IMR-90 (cell line): Measurements from ENCODE around the gene IZUMO4. TPM values are rescaled to one million over a fixed set of nuclear protein-coding genes. Genes with fewer than 3 reads are reported as not detected.

Source experiments
- ATAC-seq: fragments of 200-7000 bp; cut with Tn5 transposase; 2 replicates; pipeline ENCODE4 v1.9.1; 2020; ENCODE audit warnings: low read depth, mild to moderate bottlenecking, moderate library complexity
- Bru-seq: library from RNA; stranded (reverse); fragments of 400-500 nt; gene quantifications from one replicate; lab custom pipeline; 2021; lab: Mats Ljungman, UMichigan
- BruChase-seq, 2 experiments: library from RNA; stranded (reverse); fragments of 400-500 nt; gene quantifications; one replicate each; lab custom pipeline; 2021; lab: Mats Ljungman, UMichigan
- BruUV-seq: library from RNA; stranded (reverse); fragments of 400-500 nt; replicated peaks from 2 replicates; lab custom pipeline; 2021; lab: Mats Ljungman, UMichigan
- CTCF ChIA-PET: fragments of 300-600 bp; formaldehyde crosslinking; extraction: SDS; loops from one replicate; lab custom pipeline; 2021; ENCODE audit warnings: antibody characterized with exemption; lab: Yijun Ruan, JAX
- POLR2A ChIA-PET: fragments of 300-600 bp; sonication (Branson Sonifier 250); formaldehyde crosslinking; loops from one replicate; lab custom pipeline; 2022; ENCODE audit warnings: antibody characterized with exemption; ENCODE audit not compliant: unreplicated experiment; lab: Charles Lee
- DNase-seq: peaks from one replicate; pipeline ENCODE4 v3.0.0; 2013
- H2AFZ ChIP-seq: replicated peaks from 2 replicates; pipeline ENCODE3; 2013; ENCODE audit warnings: low read length, mild to moderate bottlenecking; ENCODE audit not compliant: poor library complexity
- H2AK5ac ChIP-seq: 2 replicates; pipeline ENCODE4 v1.6.1; 2013; ENCODE audit warnings: low read depth, low read length, inconsistent platforms
- H2AK9ac ChIP-seq: replicated peaks from 2 replicates; pipeline ENCODE3; 2013; ENCODE audit warnings: mild to moderate bottlenecking, low read depth, low read length, moderate library complexity; ENCODE audit not compliant: poor library complexity
- H2BK120ac ChIP-seq: 2 replicates; pipeline ENCODE4 v1.6.1; 2013; ENCODE audit warnings: low read depth, low read length, inconsistent platforms
- H2BK15ac ChIP-seq: 3 replicates; pipeline ENCODE4 v1.6.1; 2013; ENCODE audit warnings: low read depth, low read length, inconsistent platforms
- H2BK20ac ChIP-seq: 2 replicates; pipeline ENCODE4 v1.6.1; 2013; ENCODE audit warnings: low read depth, mild to moderate bottlenecking, inconsistent platforms, low read length, moderate library complexity
- H2BK5ac ChIP-seq: 2 replicates; pipeline ENCODE4 v1.6.1; 2013; ENCODE audit warnings: mild to moderate bottlenecking, low read depth, low read length, inconsistent platforms; ENCODE audit not compliant: poor library complexity, severe bottlenecking
- H3K14ac ChIP-seq: replicated peaks from 2 replicates; pipeline ENCODE4 v1.6.1; 2013; ENCODE audit warnings: low read depth, low read length, inconsistent platforms
- H3K18ac ChIP-seq: 2 replicates; pipeline ENCODE4 v1.6.1; 2013; ENCODE audit warnings: low read depth, low read length, control low read depth
- H3K23ac ChIP-seq: 2 replicates; pipeline ENCODE4 v1.6.1; 2013; ENCODE audit warnings: low read depth, low read length, inconsistent platforms
- H3K27ac ChIP-seq: 2 replicates; pipeline ENCODE4 v1.5.1; 2013; ENCODE audit warnings: mild to moderate bottlenecking, control low read depth, low read length; ENCODE audit not compliant: insufficient read depth
- H3K27me3 ChIP-seq: 2 replicates; pipeline ENCODE4 v1.6.1; 2013; ENCODE audit warnings: low read length; ENCODE audit not compliant: control insufficient read depth, insufficient read depth
- H3K36me3 ChIP-seq: 2 replicates; pipeline ENCODE4 v1.6.1; 2013; ENCODE audit warnings: low read length, mixed read lengths; ENCODE audit not compliant: control insufficient read depth, insufficient read depth
- H3K4ac ChIP-seq: 2 replicates; pipeline ENCODE4 v1.6.1; 2013; ENCODE audit warnings: low read depth, low read length, inconsistent platforms
- H3K4me1 ChIP-seq: 2 replicates; pipeline ENCODE4 v1.6.1; 2013; ENCODE audit warnings: low read length, mixed read lengths; ENCODE audit not compliant: control insufficient read depth, insufficient read depth
- H3K4me2 ChIP-seq: 2 replicates; pipeline ENCODE4 v1.6.1; 2013; ENCODE audit warnings: low read depth, mild to moderate bottlenecking, control low read depth, low read length, moderate library complexity
- H3K4me3 ChIP-seq: 2 replicates; pipeline ENCODE4 v1.5.1; 2013; ENCODE audit warnings: low read depth, mild to moderate bottlenecking, control low read depth, low read length, moderate library complexity; ENCODE audit not compliant: insufficient read depth
- H3K56ac ChIP-seq: 2 replicates; pipeline ENCODE4 v1.6.1; 2013; ENCODE audit warnings: low read length, inconsistent platforms; ENCODE audit not compliant: insufficient read depth; ENCODE audit errors: extremely low read depth
- H3K79me1 ChIP-seq, 2 experiments: 2 replicates each; pipeline ENCODE4 v1.6.1; 2013; ENCODE audit warnings: low read length in 2 of 2, inconsistent platforms in 1 of 2, low read depth in 1 of 2
- H3K9ac ChIP-seq: 2 replicates; pipeline ENCODE4 v1.6.1; 2013; ENCODE audit warnings: low read depth, low read length, control low read depth
- H3K9me1 ChIP-seq: 2 replicates; pipeline ENCODE4 v1.6.1; 2013; ENCODE audit warnings: low read length, inconsistent platforms; ENCODE audit not compliant: insufficient read depth
- H3K9me3 ChIP-seq: 2 replicates; pipeline ENCODE4 v1.6.1; 2013; ENCODE audit warnings: low read length; ENCODE audit not compliant: control insufficient read depth, insufficient read depth
- H4K20me1 ChIP-seq: 2 replicates; pipeline ENCODE4 v1.6.1; 2013; ENCODE audit warnings: low read length, inconsistent platforms; ENCODE audit not compliant: insufficient read depth
- H4K5ac ChIP-seq: 2 replicates; pipeline ENCODE4 v1.6.1; 2013; ENCODE audit warnings: mild to moderate bottlenecking, low read depth, low read length, control low read depth
- H4K8ac ChIP-seq, 2 experiments: 2 replicates each; pipeline ENCODE4 v1.6.1; 2013; ENCODE audit warnings: low read depth in 2 of 2, low read length in 2 of 2, control low read depth in 1 of 2, inconsistent platforms in 1 of 2
- H4K91ac ChIP-seq: 2 replicates; pipeline ENCODE4 v1.6.1; 2013; ENCODE audit warnings: low read depth, low read length, inconsistent platforms; ENCODE audit not compliant: insufficient read depth
- CEBPB ChIP-seq: IDR thresholded peaks from 2 replicates; pipeline ENCODE4 v1.6.1; 2012; ENCODE audit warnings: low read depth, low read length, improper control_type of control experiment
- CTCF ChIP-seq: conservative IDR thresholded peaks from 2 replicates; pipeline ENCODE4 v1.5.1; 2012; ENCODE audit warnings: mild to moderate bottlenecking, low read depth, low read length, improper control_type of control experiment
- MAZ ChIP-seq: IDR thresholded peaks from 2 replicates; pipeline ENCODE4 v1.6.1; 2012; ENCODE audit warnings: low read depth, mild to moderate bottlenecking, low read length, improper control_type of control experiment, moderate library complexity, borderline replicate concordance
- MXI1 ChIP-seq: IDR thresholded peaks from 2 replicates; pipeline ENCODE4 v1.6.1; 2012; ENCODE audit warnings: low read depth, mild to moderate bottlenecking, low read length, moderate library complexity, borderline replicate concordance
- RAD21 ChIP-seq: IDR thresholded peaks from 2 replicates; pipeline ENCODE4 v1.6.1; 2012; ENCODE audit warnings: low read length, improper control_type of control experiment
- SMC3 ChIP-seq: fragments of 150-350 bp; IDR thresholded peaks from 2 replicates; pipeline ENCODE4 v1.6.1; 2016; ENCODE audit warnings: low read depth, mild to moderate bottlenecking, antibody characterized with exemption, low read length, moderate library complexity
- WGBS, 2 experiments: methylation state at CpG; one replicate each; pipeline versions ENCODE4 v1.1.5 to v1.1.7; 2013; ENCODE audit warnings: missing lambda C conversion rate in 2 of 2; ENCODE audit not compliant: insufficient read length in 1 of 2; ENCODE audit errors: extremely low coverage in 2 of 2; 5-methylcytosine and 5-hydroxymethylcytosine counted together
- dilution Hi-C: fragments of 300-500 bp; cut with HindIII; formaldehyde crosslinking; loops from one replicate; pipeline ENCODE4 v1.14.3; 2018; ENCODE audit warnings: low sequenced_read_pairs; ENCODE audit not compliant: unreplicated experiment
- in situ Hi-C: fragments of 300-500 bp; cut with MboI; formaldehyde crosslinking; loops from 3 replicates; pipeline ENCODE4 v1.14.3; 2019; ENCODE audit warnings: low sequenced_read_pairs, inconsistent platforms, mixed read lengths
- intact Hi-C: fragments of 100-400 bp; cut with micrococcal nuclease; formaldehyde crosslinking; loops from 2 replicates; pipeline ENCODE4 v1.10.0; 2022
- long read RNA-seq: library from polyadenylated mRNA; unstranded; transcript quantifications from one replicate; pipeline ENCODE4 v2.0.0, GENCODE V29; 2021; ENCODE audit not compliant: unreplicated experiment
- polyA plus RNA-seq, 3 experiments: library from polyadenylated mRNA; depleted of rRNA; stranded (reverse); fragments of >200 nt; gene quantifications; 2 replicates each; pipeline ENCODE4 v1.2.3, GENCODE V29; 2012; ENCODE audit warnings: low replicate concordance in 1 of 3
- total RNA-seq: library from RNA; depleted of rRNA; stranded (reverse); fragments of >200 nt; gene quantifications from 2 replicates; pipeline ENCODE4 v1.2.3, GENCODE V29; 2012; rRNA removed

The IZUMO4 gene
- total RNA-seq (0.56 and 0.72 TPM in 2 replicates), polyA plus RNA-seq (2012; rRNA removed) (2.8 and 3.4 TPM in 2 replicates), Bru-seq, nascent RNA (percentile 19 among the genes with signal in this experiment), BruChase-seq, experiment 1, labeled RNA remaining after a 6-hour chase (percentile 36 among the genes with signal in this experiment), BruChase-seq, experiment 2, labeled RNA remaining after a 2-hour chase (percentile 16 among the genes with signal in this experiment)
- polyA plus RNA-seq (2012; cell fraction: cytosol; rRNA removed) = 0.37 and 1.5 TPM in 2 replicates
- polyA plus RNA-seq (2012; cell fraction: nucleus; rRNA removed; ENCODE audit: low replicate concordance) = 19.5 and 47.8 TPM in 2 replicates
- long read RNA-seq, partial matches to known transcripts = 0 of 1 reads
- long read RNA-seq, other reads (novel, unspliced or antisense) = 1 of 1 reads

DNA sequence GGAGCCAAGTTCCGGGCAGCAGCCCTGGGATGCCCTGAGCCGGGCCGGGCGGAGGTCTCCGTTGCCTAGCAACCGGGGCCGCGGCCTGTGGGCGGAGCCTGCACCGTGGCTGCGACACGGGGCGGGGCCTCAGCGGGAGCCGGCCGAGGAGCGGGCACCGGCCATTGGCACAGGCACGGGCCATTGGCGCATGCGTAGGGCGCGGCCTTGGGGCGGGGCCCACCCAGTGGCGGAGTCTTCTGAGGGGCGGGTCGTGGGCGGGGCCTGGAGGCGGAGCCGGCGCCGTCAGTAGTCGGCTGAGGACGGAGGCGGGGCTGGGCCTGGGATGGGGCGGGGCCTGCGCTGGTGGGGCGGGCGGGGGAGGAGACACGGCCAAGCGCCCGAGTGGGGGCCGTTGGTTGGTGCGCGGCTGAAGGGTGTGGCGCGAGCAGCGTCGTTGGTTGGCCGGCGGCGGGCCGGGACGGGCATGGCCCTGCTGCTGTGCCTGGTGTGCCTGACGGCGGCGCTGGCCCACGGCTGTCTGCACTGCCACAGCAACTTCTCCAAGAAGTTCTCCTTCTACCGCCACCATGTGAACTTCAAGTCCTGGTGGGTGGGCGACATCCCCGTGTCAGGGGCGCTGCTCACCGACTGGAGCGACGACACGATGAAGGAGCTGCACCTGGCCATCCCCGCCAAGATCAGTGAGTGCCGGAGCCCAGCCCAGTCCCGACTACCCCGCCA is at the start of gene IZUMO4:
TSS of gene IZUMO4 (plus strand) at position 436 of the 723 bp plus-strand sequence. CDS start at position 467, 31 bp downstream.
- CTCF ChIA-PET = no interaction called here

More for the DNA sequence above, at the start of gene IZUMO4:
- Histone ChIP-seq H3K79me1 (peaks cover 10 to 41% of the 10 kb centered on the region in 2 experiments), H3K56ac (no peak within 1 kb of the TSS; the same call in 1 of the 2 replicates), H3K9me1 (peaks cover 8% of the 10 kb centered on the region), H4K20me1 (peaks cover 22% of the 10 kb centered on the region), H3K27ac (peak within 1 kb of the TSS; percentile 89), H2BK5ac (peak within 1 kb of the TSS; percentile 96), H3K4me3 (peak within 1 kb of the TSS; percentile 70), H2AFZ (peak within 1 kb of the TSS; percentile 99), H3K14ac (peak within 1 kb of the TSS; percentile 86), H2BK20ac (no peak within 1 kb of the TSS), H3K9ac (peak within 1 kb of the TSS; percentile 58), H2BK120ac (peak within 1 kb of the TSS; percentile 90; the same call in 1 of the 2 replicates), H3K4me1 (peaks cover 6% of the 10 kb centered on the region), H3K9me3 (no peaks in the 10 kb centered on the region), H4K8ac (peak within 1 kb of the TSS; percentile 91 to 92), H3K36me3 (peaks cover 26% of the 10 kb centered on the region), H4K5ac (0 out of 2 replicates have a peak within 1 kb of the TSS, but pooled peaks have one; percentile 40), H4K91ac (peak within 1 kb of the TSS; percentile 87), H3K4ac (peak within 1 kb of the TSS; percentile 93), H2BK15ac (peak within 1 kb of the TSS; percentile 82; the same call in 1 of the 3 replicates), H3K23ac (no peak within 1 kb of the TSS; the same call in 1 of the 2 replicates), H2AK5ac (peak within 1 kb of the TSS; percentile 86), H3K27me3 (no peaks in the 10 kb centered on the region), H3K4me2 (peak within 1 kb of the TSS; percentile 95), H2AK9ac (peak within 1 kb of the TSS; percentile 99), H3K18ac (no peak within 1 kb of the TSS; the same call in 1 of the 2 replicates)
- BruUV-seq = no TSS peak
- 1% methylated on average over 42 of the region's 70 CpGs; no CpG with 5 or more reads in 1 of the 2 experiments for WGBS, 2 experiments
- TF ChIP-seq CTCF = peak; percentile 43
- TF ChIP-seq CEBPB = no peak
- peak; percentile 61; the same call in 1 of the 2 replicates for TF ChIP-seq MAZ
- peak; percentile 20; the same call in 1 of the 2 replicates for TF ChIP-seq RAD21
- TF ChIP-seq SMC3 = peak; percentile 21
- peak; percentile 96 for TF ChIP-seq MXI1
- ATAC-seq (peak; percentile 95), DNase-seq (peak; percentile 96)
- intact Hi-C loops (loop anchor here (1.0 kb wide), 1 partner anchor 77 kb away; no protein-coding TSS in a partner anchor), in situ Hi-C loops (no loop called here), dilution Hi-C loops (no loop called here)
- POLR2A ChIA-PET = no interaction called here
